AG04449 (cell line): ENCODE results near the gene GPATCH4.

ENCODE experiments used
- CTCF ChIA-PET: fragments of 350-600 bp; formaldehyde crosslinking; extraction: SDS; loops from one replicate; lab custom pipeline; 2021; ENCODE audit warnings: antibody characterized with exemption; lab: Yijun Ruan, JAX
- POLR2A ChIA-PET: fragments of 400-600, 350-600 bp; formaldehyde crosslinking; extraction: SDS; loops from one replicate; lab custom pipeline; 2020; ENCODE audit warnings: antibody characterized with exemption, inconsistent platforms; lab: Yijun Ruan, JAX
- DNase-seq: peaks from one replicate; pipeline ENCODE4 v3.0.0-alpha.2; 2010; ENCODE audit warnings: low read depth, low spot score
- H3K4me3 ChIP-seq: 2 replicates; pipeline ENCODE4 v1.5.1; 2011; ENCODE audit warnings: low read depth, mild to moderate bottlenecking, control low read depth, low read length
- CTCF ChIP-seq: IDR thresholded peaks from one replicate; pipeline ENCODE4 v1.5.1; 2011; ENCODE audit warnings: mild to moderate bottlenecking, moderate library complexity, low read length, control low read depth, inconsistent platforms; ENCODE audit not compliant: insufficient read depth; ENCODE audit errors: missing control alignments

Gene GPATCH4

DNA sequence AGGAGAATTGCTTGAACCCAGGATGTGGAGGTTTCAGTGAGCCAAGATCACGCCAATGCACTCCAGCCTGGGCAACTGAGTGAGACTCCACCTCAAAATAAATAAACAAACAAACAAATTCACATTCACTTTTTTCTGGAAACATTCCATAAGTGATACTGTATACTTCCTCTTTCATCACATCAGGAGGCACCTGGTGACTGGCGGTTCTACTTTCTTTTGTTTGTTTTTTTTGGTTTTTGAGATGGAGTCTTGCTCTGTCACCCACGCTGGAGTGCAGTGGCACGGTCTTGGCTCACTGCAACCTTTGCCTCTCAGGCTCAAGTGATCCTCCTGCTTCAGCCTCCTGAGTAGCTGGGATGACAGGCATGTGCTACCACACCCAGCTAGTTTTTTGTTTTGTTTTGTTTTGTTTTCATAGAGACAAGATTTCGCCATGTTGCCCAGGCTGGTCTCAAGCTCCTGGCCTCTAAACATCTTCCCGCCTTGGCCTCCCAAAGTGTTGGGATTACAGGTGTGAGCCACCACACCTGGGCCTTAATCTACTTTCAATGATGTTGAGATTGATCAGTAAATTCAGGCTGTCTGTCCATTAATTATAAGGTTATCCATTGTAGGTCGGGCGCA, 28.7 kb upstream of the GPATCH4 start:
- no peak for DNase-seq
- ChIA-PET CTCF (interaction anchor here (0.8 to 11.5 kb wide), 10 partner anchors 9 to 96 kb away, joined by 3 to 341 read pairs (median 5); partner anchors contain the start of genes BCAN and NES), POLR2A (no interaction called here)
- no peak for TF ChIP-seq CTCF
- H3K4me3 ChIP-seq = no peak overlapping the region

DNA sequence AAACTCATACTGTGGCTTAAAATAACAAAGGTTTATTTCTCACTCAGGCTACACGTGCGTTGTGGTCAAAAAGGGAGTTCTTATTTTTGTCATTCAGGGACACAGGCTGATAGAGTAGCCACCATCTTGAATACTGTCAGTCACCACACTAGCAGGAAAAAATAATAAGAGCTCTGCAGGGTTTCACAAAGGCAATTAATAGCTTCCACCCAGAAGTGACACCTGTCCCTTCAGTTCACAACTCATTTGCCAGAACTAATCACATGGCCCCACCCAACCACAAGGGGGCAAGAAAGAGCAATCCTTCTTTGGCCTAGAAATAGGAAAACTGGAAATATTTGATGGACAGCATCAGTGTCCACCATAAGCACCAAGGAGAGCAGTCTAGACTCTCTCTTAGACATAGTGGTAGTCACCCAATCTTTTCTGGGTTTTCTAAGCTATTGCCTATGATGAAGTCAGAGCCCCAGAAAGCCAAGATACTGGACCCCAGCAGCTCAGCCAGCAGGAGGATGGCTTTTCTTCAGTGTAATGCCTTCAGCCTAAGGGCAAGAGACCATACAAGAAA, 26.1 kb upstream of the GPATCH4 start:
- CTCF ChIA-PET = interaction anchor here (0.9 to 13.0 kb wide), 28 partner anchors 7 to 309 kb away, joined by 3 to 409 read pairs (median 6); partner anchors contain the start of genes BCAN, CRABP2, HAPLN2 and NES
- peak; percentile 72 for TF ChIP-seq CTCF
- DNase-seq = no peak

GRCh38 chr1:156626079-156626438, 24.8 kb upstream of the GPATCH4 start:
- no peak for TF ChIP-seq CTCF
- H3K4me3 ChIP-seq = no peak overlapping the region
- no peak for DNase-seq
- POLR2A ChIA-PET = no interaction called here
- CTCF ChIA-PET = interaction anchor here (0.6 to 13.0 kb wide), 22 partner anchors 9 to 264 kb away, joined by 3 to 409 read pairs (median 9); partner anchors contain the start of genes BCAN, CRABP2, HAPLN2 and NES

More for the DNA sequence above, 26.1 kb upstream of the GPATCH4 start:
- POLR2A ChIA-PET = interaction anchor here (0.6 kb wide), 1 partner anchor 36 kb away, joined by 3 read pairs; the partner anchor contains the start of gene NAXE
- H3K4me3 ChIP-seq = no peak overlapping the region

DNA sequence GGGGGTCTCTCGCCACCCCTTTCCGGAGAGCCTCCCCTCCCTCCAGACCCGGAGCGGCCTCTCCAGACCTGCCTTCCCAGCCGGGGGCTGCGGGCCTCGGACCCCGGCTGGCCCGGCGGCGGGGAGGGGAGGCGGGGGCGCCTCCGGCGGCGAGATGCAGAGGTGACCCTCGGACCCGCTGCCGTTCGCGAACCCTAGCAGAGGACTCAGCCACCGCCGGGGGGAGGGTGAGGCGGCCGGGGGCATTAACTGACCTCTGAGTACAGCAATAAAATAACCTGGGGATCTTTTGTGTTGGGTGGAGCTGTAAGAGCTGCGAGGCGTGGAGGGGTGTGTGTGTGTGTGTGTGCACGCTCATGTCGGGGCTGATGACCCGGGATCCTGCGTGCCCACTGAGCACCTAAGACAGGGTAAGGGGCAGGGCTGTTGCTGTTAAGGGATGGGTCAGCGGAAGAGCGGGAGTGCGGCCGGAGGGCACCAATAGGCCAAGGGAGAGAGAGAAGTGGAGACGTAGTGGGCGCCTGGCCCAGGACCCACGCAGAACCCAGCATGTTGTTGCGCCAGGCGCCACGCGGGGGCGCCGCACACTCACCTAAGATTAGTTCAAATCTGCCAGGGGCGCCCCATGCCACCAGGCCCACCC, 24.3 kb upstream of the GPATCH4 start:
- CTCF ChIA-PET = interaction anchor here (0.8 to 13.0 kb wide), 21 partner anchors 8 to 244 kb away, joined by 3 to 409 read pairs (median 10); partner anchors contain the start of genes BCAN, HAPLN2 and NES
- peak; percentile 74 for TF ChIP-seq CTCF
- H3K4me3 ChIP-seq = no peak overlapping the region
- POLR2A ChIA-PET = no interaction called here
- DNase-seq = no peak

- POLR2A ChIA-PET = no interaction called here
- peak overlapping the region; percentile 38 for H3K4me3 ChIP-seq
Measured at GRCh38 chr1:156624814-156625435, 23.6 kb upstream of the GPATCH4 start.

More at GRCh38 chr1:156624814-156625435, 23.6 kb upstream of the GPATCH4 start:
- CTCF ChIA-PET = interaction anchor here (0.8 to 13.0 kb wide), 29 partner anchors 8 to 244 kb away, joined by 3 to 409 read pairs (median 6); partner anchors contain the start of genes BCAN, CRABP2, HAPLN2 and NAXE
- no peak for DNase-seq
- TF ChIP-seq CTCF = no peak
